IMR-90 (cell line): ENCODE measurements around the gene LDAF1. TPM values are rescaled to one million over a fixed set of nuclear protein-coding genes. Genes with fewer than 3 reads are reported as not detected.

Source experiments
- ATAC-seq: fragments of 200-7000 bp; cut with Tn5 transposase; 2 replicates; pipeline ENCODE4 v1.9.1; 2020; ENCODE audit warnings: low read depth, mild to moderate bottlenecking, moderate library complexity
- BruUV-seq: library from RNA; stranded (reverse); fragments of 400-500 nt; replicated peaks from 2 replicates; lab custom pipeline; 2021; lab: Mats Ljungman, UMichigan
- CTCF ChIA-PET: fragments of 300-600 bp; formaldehyde crosslinking; extraction: SDS; loops from one replicate; lab custom pipeline; 2021; ENCODE audit warnings: antibody characterized with exemption; lab: Yijun Ruan, JAX
- POLR2A ChIA-PET: fragments of 300-600 bp; sonication (Branson Sonifier 250); formaldehyde crosslinking; loops from one replicate; lab custom pipeline; 2022; ENCODE audit warnings: antibody characterized with exemption; ENCODE audit not compliant: unreplicated experiment; lab: Charles Lee
- DNase-seq: peaks from one replicate; pipeline ENCODE4 v3.0.0; 2013
- H2AFZ ChIP-seq: replicated peaks from 2 replicates; pipeline ENCODE3; 2013; ENCODE audit warnings: low read length, mild to moderate bottlenecking; ENCODE audit not compliant: poor library complexity
- H2AK5ac ChIP-seq: 2 replicates; pipeline ENCODE4 v1.6.1; 2013; ENCODE audit warnings: low read depth, low read length, inconsistent platforms
- H2AK9ac ChIP-seq: replicated peaks from 2 replicates; pipeline ENCODE3; 2013; ENCODE audit warnings: mild to moderate bottlenecking, low read depth, low read length, moderate library complexity; ENCODE audit not compliant: poor library complexity
- H2BK120ac ChIP-seq: 2 replicates; pipeline ENCODE4 v1.6.1; 2013; ENCODE audit warnings: low read depth, low read length, inconsistent platforms
- H2BK15ac ChIP-seq: 3 replicates; pipeline ENCODE4 v1.6.1; 2013; ENCODE audit warnings: low read depth, low read length, inconsistent platforms
- H2BK20ac ChIP-seq: 2 replicates; pipeline ENCODE4 v1.6.1; 2013; ENCODE audit warnings: low read depth, mild to moderate bottlenecking, inconsistent platforms, low read length, moderate library complexity
- H2BK5ac ChIP-seq: 2 replicates; pipeline ENCODE4 v1.6.1; 2013; ENCODE audit warnings: mild to moderate bottlenecking, low read depth, low read length, inconsistent platforms; ENCODE audit not compliant: poor library complexity, severe bottlenecking
- H3K14ac ChIP-seq: replicated peaks from 2 replicates; pipeline ENCODE4 v1.6.1; 2013; ENCODE audit warnings: low read depth, low read length, inconsistent platforms
- H3K18ac ChIP-seq: 2 replicates; pipeline ENCODE4 v1.6.1; 2013; ENCODE audit warnings: low read depth, low read length, control low read depth
- H3K23ac ChIP-seq: 2 replicates; pipeline ENCODE4 v1.6.1; 2013; ENCODE audit warnings: low read depth, low read length, inconsistent platforms
- H3K27ac ChIP-seq: 2 replicates; pipeline ENCODE4 v1.5.1; 2013; ENCODE audit warnings: mild to moderate bottlenecking, control low read depth, low read length; ENCODE audit not compliant: insufficient read depth
- H3K27me3 ChIP-seq: 2 replicates; pipeline ENCODE4 v1.6.1; 2013; ENCODE audit warnings: low read length; ENCODE audit not compliant: control insufficient read depth, insufficient read depth
- H3K36me3 ChIP-seq: 2 replicates; pipeline ENCODE4 v1.6.1; 2013; ENCODE audit warnings: low read length, mixed read lengths; ENCODE audit not compliant: control insufficient read depth, insufficient read depth
- H3K4ac ChIP-seq: 2 replicates; pipeline ENCODE4 v1.6.1; 2013; ENCODE audit warnings: low read depth, low read length, inconsistent platforms
- H3K4me1 ChIP-seq: 2 replicates; pipeline ENCODE4 v1.6.1; 2013; ENCODE audit warnings: low read length, mixed read lengths; ENCODE audit not compliant: control insufficient read depth, insufficient read depth
- H3K4me2 ChIP-seq: 2 replicates; pipeline ENCODE4 v1.6.1; 2013; ENCODE audit warnings: low read depth, mild to moderate bottlenecking, control low read depth, low read length, moderate library complexity
- H3K4me3 ChIP-seq: 2 replicates; pipeline ENCODE4 v1.5.1; 2013; ENCODE audit warnings: low read depth, mild to moderate bottlenecking, control low read depth, low read length, moderate library complexity; ENCODE audit not compliant: insufficient read depth
- H3K56ac ChIP-seq: 2 replicates; pipeline ENCODE4 v1.6.1; 2013; ENCODE audit warnings: low read length, inconsistent platforms; ENCODE audit not compliant: insufficient read depth; ENCODE audit errors: extremely low read depth
- H3K79me1 ChIP-seq, 2 experiments: 2 replicates each; pipeline ENCODE4 v1.6.1; 2013; ENCODE audit warnings: low read length in 2 of 2, inconsistent platforms in 1 of 2, low read depth in 1 of 2
- H3K9ac ChIP-seq: 2 replicates; pipeline ENCODE4 v1.6.1; 2013; ENCODE audit warnings: low read depth, low read length, control low read depth
- H3K9me1 ChIP-seq: 2 replicates; pipeline ENCODE4 v1.6.1; 2013; ENCODE audit warnings: low read length, inconsistent platforms; ENCODE audit not compliant: insufficient read depth
- H3K9me3 ChIP-seq: 2 replicates; pipeline ENCODE4 v1.6.1; 2013; ENCODE audit warnings: low read length; ENCODE audit not compliant: control insufficient read depth, insufficient read depth
- H4K20me1 ChIP-seq: 2 replicates; pipeline ENCODE4 v1.6.1; 2013; ENCODE audit warnings: low read length, inconsistent platforms; ENCODE audit not compliant: insufficient read depth
- H4K5ac ChIP-seq: 2 replicates; pipeline ENCODE4 v1.6.1; 2013; ENCODE audit warnings: mild to moderate bottlenecking, low read depth, low read length, control low read depth
- H4K8ac ChIP-seq, 2 experiments: 2 replicates each; pipeline ENCODE4 v1.6.1; 2013; ENCODE audit warnings: low read depth in 2 of 2, low read length in 2 of 2, control low read depth in 1 of 2, inconsistent platforms in 1 of 2
- H4K91ac ChIP-seq: 2 replicates; pipeline ENCODE4 v1.6.1; 2013; ENCODE audit warnings: low read depth, low read length, inconsistent platforms; ENCODE audit not compliant: insufficient read depth
- MAFK ChIP-seq: IDR thresholded peaks from 2 replicates; pipeline ENCODE4 v1.6.1; 2012; ENCODE audit warnings: low read depth, low read length, improper control_type of control experiment
- MXI1 ChIP-seq: IDR thresholded peaks from 2 replicates; pipeline ENCODE4 v1.6.1; 2012; ENCODE audit warnings: low read depth, mild to moderate bottlenecking, low read length, moderate library complexity, borderline replicate concordance
- WGBS, 2 experiments: methylation state at CpG; one replicate each; pipeline versions ENCODE4 v1.1.5 to v1.1.7; 2013; ENCODE audit warnings: missing lambda C conversion rate in 2 of 2; ENCODE audit not compliant: insufficient read length in 1 of 2; ENCODE audit errors: extremely low coverage in 2 of 2; 5-methylcytosine and 5-hydroxymethylcytosine counted together
- dilution Hi-C: fragments of 300-500 bp; cut with HindIII; formaldehyde crosslinking; loops from one replicate; pipeline ENCODE4 v1.14.3; 2018; ENCODE audit warnings: low sequenced_read_pairs; ENCODE audit not compliant: unreplicated experiment
- in situ Hi-C: fragments of 300-500 bp; cut with MboI; formaldehyde crosslinking; loops from 3 replicates; pipeline ENCODE4 v1.14.3; 2019; ENCODE audit warnings: low sequenced_read_pairs, inconsistent platforms, mixed read lengths
- intact Hi-C: fragments of 100-400 bp; cut with micrococcal nuclease; formaldehyde crosslinking; loops from 2 replicates; pipeline ENCODE4 v1.10.0; 2022
- polyA plus RNA-seq, 3 experiments: library from polyadenylated mRNA; depleted of rRNA; stranded (reverse); fragments of >200 nt; gene quantifications; 2 replicates each; pipeline ENCODE4 v1.2.3, GENCODE V29; 2012; ENCODE audit warnings: low replicate concordance in 1 of 3
- total RNA-seq: library from RNA; depleted of rRNA; stranded (reverse); fragments of >200 nt; gene quantifications from 2 replicates; pipeline ENCODE4 v1.2.3, GENCODE V29; 2012; rRNA removed

Gene LDAF1
- total and polyA plus RNA-seq, 2 of the 4 experiments (the other 2 are of a cell fraction): 21.0 to 62.2 TPM

- Histone ChIP-seq H3K18ac (no peak overlapping the region), H4K20me1 (no peaks in the 10 kb centered on the region), H2AFZ (no peak overlapping the region), H2AK5ac (no peak overlapping the region), H2BK5ac (no peak overlapping the region), H3K36me3 (no peaks in the 10 kb centered on the region), H3K4me3 (no peak overlapping the region), H3K9me3 (no peaks in the 10 kb centered on the region), H3K9ac (no peak overlapping the region), H3K56ac (no peak overlapping the region), H3K4me1 (no peaks in the 10 kb centered on the region), H2AK9ac (no peak overlapping the region), H4K91ac (no peak overlapping the region), H2BK20ac (no peak overlapping the region), H2BK120ac (no peak overlapping the region), H3K23ac (no peak overlapping the region), H3K4me2 (no peak overlapping the region), H3K27ac (no peak overlapping the region), H4K8ac (no peak overlapping the region), H2BK15ac (no peak overlapping the region), H3K9me1 (no peaks in the 10 kb centered on the region), H3K79me1 (no peaks in the 10 kb centered on the region), H4K5ac (no peak overlapping the region), H3K4ac (no peak overlapping the region), H3K27me3 (peaks cover 17% of the 10 kb centered on the region), H3K14ac (no peak overlapping the region)
- no peak for ATAC-seq
- TF ChIP-seq MXI1: no peak
- TF ChIP-seq MAFK: no peak
- ChIA-PET CTCF (no interaction called here), POLR2A (no interaction called here)
- in situ Hi-C loops (no loop called here), intact Hi-C loops (no loop called here), dilution Hi-C loops (no loop called here)
- WGBS, 2 experiments: 17% methylated on average over 1 of the region's 2 CpGs; no CpG with 5 or more reads in 1 of the 2 experiments
- BruUV-seq: no TSS peak
- no peak for DNase-seq
Measured at GRCh38 chr16:21228361-21228872, 69.9 kb downstream of the LDAF1 start.

Other genes with a start within 250 kb of the LDAF1 start
- gene DNAH3, start 7.8 kb upstream of the LDAF1 start, total RNA-seq: not detected in 2 replicates
- not detected in 2 replicates for gene DNAH3, start 7.8 kb upstream of the LDAF1 start, polyA plus RNA-seq (2012; rRNA removed)
- not detected in 2 replicates for gene ZP2, start 52.9 kb downstream of the LDAF1 start, total RNA-seq
- gene ZP2, start 52.9 kb downstream of the LDAF1 start, polyA plus RNA-seq (2012; rRNA removed): not detected in 2 replicates
- gene ANKS4B, start 75.0 kb downstream of the LDAF1 start, total RNA-seq: not detected in 2 replicates
- not detected in 2 replicates for gene ANKS4B, start 75.0 kb downstream of the LDAF1 start, polyA plus RNA-seq (2012; rRNA removed)
- gene CRYM, start 119.6 kb downstream of the LDAF1 start, total RNA-seq: not detected in 2 replicates
- gene CRYM, start 119.6 kb downstream of the LDAF1 start, polyA plus RNA-seq (2012; rRNA removed): not detected in 2 replicates